Measurements from ENCODE around the gene ABCG8. TPM values are rescaled to one million over a fixed set of nuclear protein-coding genes. Genes with fewer than 3 reads are reported as not detected.

The ABCG8 gene
- total RNA-seq, 1 experiment from 2014 or later: 1.4 TPM

DNA sequence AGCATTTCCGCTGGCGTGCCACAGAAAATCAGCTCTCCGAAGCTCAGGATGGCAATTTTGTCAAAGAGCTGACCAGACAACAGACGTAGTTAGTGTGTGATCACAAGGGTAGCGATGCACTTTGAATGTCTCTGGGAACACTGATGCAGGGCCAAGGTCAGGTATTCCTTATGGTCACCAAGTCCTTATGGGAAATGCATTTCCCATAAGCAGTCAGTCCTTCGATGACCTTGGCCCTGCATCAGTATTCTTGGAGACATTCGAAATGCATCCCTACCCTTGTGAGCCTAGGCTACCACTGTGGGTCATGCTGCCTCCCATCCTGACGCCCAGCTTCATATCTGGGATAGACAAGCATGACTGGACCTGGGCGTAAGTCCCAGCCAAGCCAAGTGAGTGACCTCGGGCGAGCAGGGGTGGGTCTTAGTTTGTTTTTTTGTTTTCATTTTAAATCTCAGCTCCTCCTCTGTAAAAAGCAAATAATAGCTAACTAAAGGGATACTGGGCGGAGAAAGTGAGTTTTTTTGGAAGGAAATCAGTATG lies 13.7 kb upstream of the ABCG8 start:
- H3K27ac Mint-ChIP-seq (ENCODE audit: unreplicated experiment): no peak overlapping the region
- CTCF ChIA-PET: interaction anchor here (0.6 kb wide), 1 partner anchor 20 kb away, joined by 4 read pairs; no protein-coding TSS in a partner anchor
- peaks cover 26% of the 10 kb centered on the region for H3K4me1 Mint-ChIP-seq (ENCODE audit: low read depth, unreplicated experiment)
- peaks cover 3% of the 10 kb centered on the region for H3K9me3 Mint-ChIP-seq (ENCODE audit: low read depth, unreplicated experiment)
- DNase-seq: no peak
- no TSS peak for BruUV-seq (replicated peaks)
- TF ChIP-seq, protein P1, sequence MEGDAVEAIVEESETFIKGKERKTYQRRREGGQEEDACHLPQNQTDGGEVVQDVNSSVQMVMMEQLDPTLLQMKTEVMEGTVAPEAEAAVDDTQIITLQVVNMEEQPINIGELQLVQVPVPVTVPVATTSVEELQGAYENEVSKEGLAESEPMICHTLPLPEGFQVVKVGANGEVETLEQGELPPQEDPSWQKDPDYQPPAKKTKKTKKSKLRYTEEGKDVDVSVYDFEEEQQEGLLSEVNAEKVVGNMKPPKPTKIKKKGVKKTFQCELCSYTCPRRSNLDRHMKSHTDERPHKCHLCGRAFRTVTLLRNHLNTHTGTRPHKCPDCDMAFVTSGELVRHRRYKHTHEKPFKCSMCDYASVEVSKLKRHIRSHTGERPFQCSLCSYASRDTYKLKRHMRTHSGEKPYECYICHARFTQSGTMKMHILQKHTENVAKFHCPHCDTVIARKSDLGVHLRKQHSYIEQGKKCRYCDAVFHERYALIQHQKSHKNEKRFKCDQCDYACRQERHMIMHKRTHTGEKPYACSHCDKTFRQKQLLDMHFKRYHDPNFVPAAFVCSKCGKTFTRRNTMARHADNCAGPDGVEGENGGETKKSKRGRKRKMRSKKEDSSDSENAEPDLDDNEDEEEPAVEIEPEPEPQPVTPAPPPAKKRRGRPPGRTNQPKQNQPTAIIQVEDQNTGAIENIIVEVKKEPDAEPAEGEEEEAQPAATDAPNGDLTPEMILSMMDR (IDR thresholded peaks at IDR 0.05; ENCODE audit: unreplicated experiment): no peak
- H3K4me3 Mint-ChIP-seq (ENCODE audit: low read depth, unreplicated experiment): no peak overlapping the region
- no peaks in the 10 kb centered on the region for H3K27me3 Mint-ChIP-seq (ENCODE audit: unreplicated experiment)
- no peaks in the 10 kb centered on the region for H3K36me3 Mint-ChIP-seq (ENCODE audit: insufficient read depth, unreplicated experiment)
- intact Hi-C loops (cut with micrococcal nuclease; ENCODE audit: unreplicated experiment): no loop called here

DNA sequence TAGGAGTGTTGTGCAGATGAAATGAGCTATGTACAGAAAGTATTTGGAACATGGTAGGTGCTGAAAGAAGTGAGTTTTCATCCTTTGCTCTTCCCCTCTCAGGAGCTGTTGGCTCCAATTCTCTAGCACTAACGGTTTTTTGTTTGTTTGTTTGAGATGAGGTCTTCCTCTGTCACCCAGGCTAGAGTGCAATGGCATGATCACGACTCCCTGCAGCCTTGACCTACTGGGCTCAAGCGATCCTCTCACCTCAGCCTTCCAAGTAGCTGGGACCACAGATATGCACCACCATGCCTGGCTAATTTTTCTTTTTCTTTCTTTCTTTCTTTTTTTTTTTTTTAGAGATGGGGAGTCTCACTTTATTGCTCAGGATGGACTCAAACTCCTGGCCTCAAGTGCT lies 12.9 kb upstream of the ABCG8 start:
- intact Hi-C loops (cut with micrococcal nuclease; ENCODE audit: unreplicated experiment): no loop called here
- TF ChIP-seq, protein P1 (IDR thresholded peaks at IDR 0.05; ENCODE audit: unreplicated experiment): no peak
- no peak for DNase-seq
- Mint-ChIP-seq H3K4me3 (ENCODE audit: low read depth, unreplicated experiment) (no peak overlapping the region), H3K9me3 (ENCODE audit: low read depth, unreplicated experiment) (peaks cover 3% of the 10 kb centered on the region), H3K4me1 (ENCODE audit: low read depth, unreplicated experiment) (peaks cover 18% of the 10 kb centered on the region), H3K27me3 (ENCODE audit: unreplicated experiment) (no peaks in the 10 kb centered on the region), H3K36me3 (ENCODE audit: insufficient read depth, unreplicated experiment) (no peaks in the 10 kb centered on the region), H3K27ac (ENCODE audit: unreplicated experiment) (no peak overlapping the region)
- no TSS peak for BruUV-seq (replicated peaks)
- CTCF ChIA-PET: no interaction called here

DNA sequence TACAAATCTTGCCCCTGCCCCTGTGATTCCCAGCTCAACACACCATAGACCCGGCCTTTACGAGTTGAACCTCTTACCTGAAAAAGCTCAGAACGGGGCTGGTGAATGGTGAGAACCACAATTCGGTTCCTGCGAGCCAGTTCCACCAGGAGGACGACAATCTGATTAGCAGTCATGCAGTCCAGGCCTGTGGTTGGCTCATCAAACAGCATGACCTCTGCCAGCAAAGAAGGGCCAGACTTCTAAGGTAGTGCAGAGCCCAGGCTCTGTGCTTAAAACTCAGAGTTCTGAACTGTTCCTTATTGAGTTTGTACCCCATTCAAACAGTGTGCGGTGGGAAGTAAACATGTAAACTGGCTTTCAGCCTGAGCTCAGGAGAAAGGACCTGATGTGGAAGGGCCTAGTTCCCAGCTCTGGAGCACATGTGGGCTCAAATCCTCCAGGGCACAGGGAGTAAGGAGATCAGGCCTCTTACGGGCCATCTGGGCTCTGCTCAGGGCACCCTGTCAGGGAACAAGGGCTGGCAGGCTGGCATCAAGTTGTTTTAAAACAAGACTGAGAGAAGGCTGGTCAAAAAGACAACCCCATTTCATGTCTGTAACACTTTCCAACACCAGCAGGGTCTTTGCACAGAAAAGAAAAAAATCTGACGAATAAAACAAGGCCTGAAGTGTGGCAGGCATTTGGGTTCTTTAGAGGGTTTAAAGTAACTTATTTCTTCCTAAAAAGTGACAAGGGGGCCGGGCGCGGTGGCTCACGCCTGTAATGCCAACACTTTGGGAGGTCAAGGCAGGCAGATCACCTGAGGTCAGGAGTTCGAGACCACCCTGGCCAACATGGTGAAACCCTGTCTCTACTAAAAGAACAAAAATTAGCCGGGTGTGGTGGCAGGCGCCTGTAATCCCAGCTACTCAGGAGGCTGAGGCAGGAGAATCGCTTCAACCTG lies 12.2 kb upstream of the ABCG8 start:
- H3K27ac Mint-ChIP-seq (ENCODE audit: unreplicated experiment): no peak overlapping the region
- intact Hi-C loops (cut with micrococcal nuclease; ENCODE audit: unreplicated experiment): no loop called here
- DNase-seq: no peak
- TF ChIP-seq, protein P1 (IDR thresholded peaks at IDR 0.05; ENCODE audit: unreplicated experiment): no peak
- H3K4me3 Mint-ChIP-seq (ENCODE audit: low read depth, unreplicated experiment): no peak overlapping the region
- CTCF ChIA-PET: interaction anchor here (0.8 kb wide), 1 partner anchor 10 kb away, joined by 3 read pairs; no protein-coding TSS in a partner anchor
- H3K27me3 Mint-ChIP-seq (ENCODE audit: unreplicated experiment): no peaks in the 10 kb centered on the region
- H3K4me1 Mint-ChIP-seq (ENCODE audit: low read depth, unreplicated experiment): peaks cover 16% of the 10 kb centered on the region
- no peaks in the 10 kb centered on the region for H3K9me3 Mint-ChIP-seq (ENCODE audit: low read depth, unreplicated experiment)
- BruUV-seq (replicated peaks): no TSS peak
- H3K36me3 Mint-ChIP-seq (ENCODE audit: insufficient read depth, unreplicated experiment): peaks cover 4% of the 10 kb centered on the region

DNA sequence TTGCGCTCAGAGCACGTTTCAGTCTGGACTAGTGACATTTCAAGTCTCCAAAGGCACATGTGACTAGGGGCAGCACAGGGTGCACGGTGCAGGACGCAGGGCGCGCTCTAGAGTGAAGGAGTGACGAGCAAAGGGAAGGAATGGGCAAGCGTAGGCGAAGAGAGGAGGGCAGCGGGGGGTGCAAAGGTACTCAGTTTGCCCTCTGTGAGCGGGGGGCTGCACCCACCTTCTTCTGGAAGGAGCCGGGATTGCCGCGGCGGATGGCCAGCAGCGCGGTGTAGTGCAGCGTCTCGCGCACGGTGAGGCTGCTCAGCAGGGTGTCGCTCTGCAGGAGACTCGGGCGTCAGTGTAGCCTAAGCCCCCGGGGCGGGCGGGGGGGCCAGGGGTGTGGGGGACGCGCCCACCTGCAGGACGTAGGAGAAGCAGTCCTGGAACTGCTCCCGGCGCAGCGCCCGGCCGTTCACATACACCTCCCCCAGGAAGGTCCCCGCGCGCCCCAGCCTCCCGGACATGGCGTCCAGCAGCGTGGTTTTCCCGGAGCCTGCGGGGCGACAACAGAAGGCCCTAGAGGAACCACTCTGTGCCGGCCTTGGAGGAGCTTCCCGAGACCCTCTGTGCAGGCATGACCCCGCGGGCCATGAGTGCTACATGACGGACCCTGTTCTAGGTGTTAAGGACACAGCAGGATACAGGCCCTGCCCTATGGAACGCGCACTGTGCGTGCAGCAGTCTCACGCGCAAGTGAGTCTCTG lies 7.1 kb upstream of the ABCG8 start:
- TF ChIP-seq, protein P1 (IDR thresholded peaks at IDR 0.05; ENCODE audit: unreplicated experiment): no peak
- H3K9me3 Mint-ChIP-seq (ENCODE audit: low read depth, unreplicated experiment): no peaks in the 10 kb centered on the region
- H3K4me1 Mint-ChIP-seq (ENCODE audit: low read depth, unreplicated experiment): peaks cover 9% of the 10 kb centered on the region
- intact Hi-C loops (cut with micrococcal nuclease; ENCODE audit: unreplicated experiment): no loop called here
- no peaks in the 10 kb centered on the region for H3K27me3 Mint-ChIP-seq (ENCODE audit: unreplicated experiment)
- BruUV-seq (replicated peaks): no TSS peak
- CTCF ChIA-PET: no interaction called here
- peak overlapping the region; percentile 79 for H3K4me3 Mint-ChIP-seq (ENCODE audit: low read depth, unreplicated experiment)
- H3K27ac Mint-ChIP-seq (ENCODE audit: unreplicated experiment): peak overlapping the region; percentile 32
- DNase-seq: peak; percentile 25
- H3K36me3 Mint-ChIP-seq (ENCODE audit: insufficient read depth, unreplicated experiment): peaks cover 6% of the 10 kb centered on the region
